ENCODE measurements around the gene RPS27A. TPM values are rescaled to one million over a fixed set of nuclear protein-coding genes. Genes with fewer than 3 reads are reported as not detected.
"Not testable (repeated sequence)": the region's sequence is repeated elsewhere in the genome, so short reads cannot be mapped to it uniquely, and the experiment has no call there.

The RPS27A gene
- total and polyA plus RNA-seq, 11 donors, result 329 to 1,743 (median 513) TPM

- H3K36me3 ChIP-seq, result peaks cover 0 to 43% (median 38%) of the 10 kb centered on the region in 9 donors
- intact Hi-C loops (cut with DNase I), result loop anchor here in 6 of 10 donors (2.0 to 10.0 kb wide), 6 partner anchors 14 to 166 kb away; partner anchors contain the start of genes CLHC1 (in 5 of the 6), RPS27A (in 5 of the 6) and CCDC88A (in 1 of the 6)
- no peaks in the 10 kb centered on the region for H3K27me3 ChIP-seq
- H3K4me3 ChIP-seq, result peak overlapping the region; percentile 54 to 93 (median 74)
- no peaks in the 10 kb centered on the region for H3K9me3 ChIP-seq
- DNase-seq (no peak), ATAC-seq (no peak)
- peaks cover 0 to 20% (median 12%) of the 10 kb centered on the region in 12 donors for H3K4me1 ChIP-seq
- peak overlapping the region; percentile 77 to 93 (median 88) for H3K27ac ChIP-seq
- TF ChIP-seq CTCF (IDR thresholded peaks at IDR 0.05) (no peak), POLR2A (IDR thresholded peaks at IDR 0.05) (no peak)
- 15 to 21% (median 17%) methylated on average over 13 of the region's 13 CpGs for WGBS, 4 donors
These were observed 35.9 kb downstream of the RPS27A start for GRCh38 chr2:55268288-55268906.

- DNase-seq (peak; percentile 95 to 97 (median 97)), ATAC-seq (peak; percentile 99 to 100 (median 100))
- Histone ChIP-seq H3K27ac (peak within 1 kb of the TSS; percentile 77 to 93 (median 88)), H3K4me1 (peaks cover 0 to 20% (median 12%) of the 10 kb centered on the region in 12 donors), H3K9me3 (no peaks in the 10 kb centered on the region), H3K27me3 (no peaks in the 10 kb centered on the region), H3K36me3 (peaks cover 0 to 36% (median 31%) of the 10 kb centered on the region in 9 donors), H3K4me3 (peak within 1 kb of the TSS; percentile 54 to 93 (median 74))
- intact Hi-C loops (cut with DNase I), result loop anchor here in 6 of 10 donors (1.0 to 10.0 kb wide), 7 partner anchors 13 to 166 kb away; partner anchors contain the start of genes CLHC1 (in 5 of the 6), RPS27A (in 5 of the 6) and CCDC88A (in 1 of the 6)
- TF ChIP-seq POLR2A (IDR thresholded peaks at IDR 0.05) (peak in 1 of 2 donors; percentile 52), CTCF (IDR thresholded peaks at IDR 0.05) (peak in 3 of 12 donors; percentile 13 to 39 (median 39))
- 0 to 1% (median 0%) methylated on average over 41 to 43 of the region's 43 CpGs for WGBS, 4 donors
These were observed 36.6 kb downstream of the RPS27A start, which contains the start of gene MTIF2 for GRCh38 chr2:55268907-55269644. MTIF2 (minus strand) TSS chr2:55269231; CDS start chr2:55263858, 5,373 bp downstream.

- peaks cover 0 to 20% (median 12%) of the 10 kb centered on the region in 12 donors for H3K4me1 ChIP-seq
- H3K4me3 ChIP-seq, result peak overlapping the region; percentile 54 to 93 (median 74)
- H3K27ac ChIP-seq, result peak overlapping the region; percentile 77 to 93 (median 88)
- H3K9me3 ChIP-seq, result no peaks in the 10 kb centered on the region
- no peaks in the 10 kb centered on the region for H3K27me3 ChIP-seq
- no peak for DNase-seq
- ATAC-seq, result peak in 1 of 4 donors; percentile 15
- 52 to 60% (median 56%) methylated on average over 7 of the region's 7 CpGs for WGBS, 4 donors
- TF ChIP-seq CTCF (IDR thresholded peaks at IDR 0.05) (no peak), POLR2A (IDR thresholded peaks at IDR 0.05) (no peak)
- H3K36me3 ChIP-seq, result peaks cover 0 to 31% (median 26%) of the 10 kb centered on the region in 9 donors
- intact Hi-C loops (cut with DNase I), result loop anchor here in 6 of 10 donors (1.0 to 10.0 kb wide), 7 partner anchors 13 to 165 kb away; partner anchors contain the start of genes CLHC1 (in 5 of the 6), RPS27A (in 5 of the 6) and CCDC88A (in 1 of the 6)
These were observed 37.1 kb downstream of the RPS27A start for GRCh38 chr2:55269645-55269990.

DNA sequence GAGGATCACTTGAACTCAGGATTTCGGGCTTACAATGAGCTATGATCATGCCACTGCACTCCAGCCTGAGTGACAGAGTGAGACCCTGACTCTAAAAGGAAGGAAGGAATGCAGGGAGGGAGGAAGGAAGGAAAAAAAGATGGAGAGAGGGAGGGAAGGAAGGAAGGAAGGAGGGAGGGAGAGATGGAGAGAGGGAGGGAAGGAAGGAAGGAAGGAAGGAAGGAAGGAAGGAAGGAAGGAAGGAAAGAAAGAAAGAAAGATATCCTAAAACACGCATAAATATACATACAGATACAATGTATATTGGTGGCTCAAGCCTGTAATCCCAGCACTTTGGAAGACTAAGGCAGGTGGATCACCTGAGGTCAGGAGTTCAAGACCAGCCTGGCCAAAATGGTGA, 41.9 kb downstream of the RPS27A start:
- DNase-seq, H3K4me1 ChIP-seq, H3K27ac ChIP-seq, H3K36me3 ChIP-seq, ATAC-seq, H3K4me3 ChIP-seq, H3K9me3 ChIP-seq, H3K27me3 ChIP-seq: not testable (repeated sequence)
- intact Hi-C loops (cut with DNase I), result loop anchor here in 1 of 10 donors (10.0 kb wide), 1 partner anchor 240 kb away; the partner anchor contains the start of gene CFAP36
- WGBS, 4 donors, result 78 to 85% (median 80%) methylated on average over 2 of the region's 2 CpGs
